NCI-H128 (cell line): ENCODE measurements around the gene HIVEP3.

Experiments used
- DNase-seq: peaks from one replicate; lab custom pipeline; 2025; ENCODE audit not compliant: unreplicated experiment; lab: John Stamatoyannopoulos, UW

The HIVEP3 gene

GRCh38 chr1:41657679-41658295, 260.9 kb downstream of the HIVEP3 start:
- no peak for DNase-seq

GRCh38 chr1:41656825-41657500, 261.8 kb downstream of the HIVEP3 start:
- no peak for DNase-seq

GRCh38 chr1:41656068-41656467, 262.7 kb downstream of the HIVEP3 start:
- no peak for DNase-seq

- DNase-seq: no peak
Measured at GRCh38 chr1:41655632-41656031, 263.1 kb downstream of the HIVEP3 start.

- DNase-seq: no peak
Measured at GRCh38 chr1:41653574-41653973, 265.1 kb downstream of the HIVEP3 start.

GRCh38 chr1:41652384-41653265, 266.1 kb downstream of the HIVEP3 start:
- no peak for DNase-seq

GRCh38 chr1:41650028-41650880, 268.5 kb downstream of the HIVEP3 start:
- no peak for DNase-seq

- no peak for DNase-seq
Measured at GRCh38 chr1:41649396-41650027, 269.2 kb downstream of the HIVEP3 start.

- DNase-seq: no peak
Measured at GRCh38 chr1:41648844-41649243, 269.9 kb downstream of the HIVEP3 start.

GRCh38 chr1:41648230-41648629, 270.5 kb downstream of the HIVEP3 start:
- no peak for DNase-seq

GRCh38 chr1:41647221-41648135, 271.2 kb downstream of the HIVEP3 start:
- DNase-seq: no peak

GRCh38 chr1:41646186-41646585, 272.5 kb downstream of the HIVEP3 start:
- DNase-seq: no peak

- DNase-seq: no peak
Measured at GRCh38 chr1:41645062-41645461, 273.7 kb downstream of the HIVEP3 start.

GRCh38 chr1:41642922-41643821, 275.6 kb downstream of the HIVEP3 start:
- no peak for DNase-seq

GRCh38 chr1:41641941-41642527, 276.7 kb downstream of the HIVEP3 start:
- DNase-seq: no peak

- no peak for DNase-seq
Measured at GRCh38 chr1:41641475-41641814, 277.3 kb downstream of the HIVEP3 start.

- DNase-seq: no peak
Measured at GRCh38 chr1:41640756-41641474, 277.8 kb downstream of the HIVEP3 start.
